ENCODE results near the gene RGS10.

RGS10 gene

DNA sequence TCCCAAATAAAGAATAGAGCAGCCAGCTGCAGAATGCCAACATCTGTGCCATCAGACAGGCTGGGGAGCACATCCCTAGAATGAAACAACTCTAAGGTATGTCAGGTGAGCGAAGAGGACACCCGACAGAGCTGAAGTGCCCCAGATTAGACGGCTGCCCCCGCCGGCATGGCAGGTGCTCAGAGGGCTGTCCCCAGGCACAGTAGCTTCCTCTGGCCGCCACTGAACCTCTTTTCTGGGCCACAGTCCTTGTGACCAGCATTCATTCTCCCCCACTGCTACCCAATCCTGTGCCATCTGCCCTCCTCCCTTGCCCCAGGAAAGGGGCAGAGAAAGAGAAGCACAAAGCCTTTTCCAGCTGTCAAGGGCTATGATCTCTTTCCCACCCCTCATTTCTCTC, 41.7 kb downstream of the RGS10 start:
- peak in 1 of 10 donors; percentile 75 for DNase-seq
- intact Hi-C loops (cut with DNase I), result no loop called here

DNA sequence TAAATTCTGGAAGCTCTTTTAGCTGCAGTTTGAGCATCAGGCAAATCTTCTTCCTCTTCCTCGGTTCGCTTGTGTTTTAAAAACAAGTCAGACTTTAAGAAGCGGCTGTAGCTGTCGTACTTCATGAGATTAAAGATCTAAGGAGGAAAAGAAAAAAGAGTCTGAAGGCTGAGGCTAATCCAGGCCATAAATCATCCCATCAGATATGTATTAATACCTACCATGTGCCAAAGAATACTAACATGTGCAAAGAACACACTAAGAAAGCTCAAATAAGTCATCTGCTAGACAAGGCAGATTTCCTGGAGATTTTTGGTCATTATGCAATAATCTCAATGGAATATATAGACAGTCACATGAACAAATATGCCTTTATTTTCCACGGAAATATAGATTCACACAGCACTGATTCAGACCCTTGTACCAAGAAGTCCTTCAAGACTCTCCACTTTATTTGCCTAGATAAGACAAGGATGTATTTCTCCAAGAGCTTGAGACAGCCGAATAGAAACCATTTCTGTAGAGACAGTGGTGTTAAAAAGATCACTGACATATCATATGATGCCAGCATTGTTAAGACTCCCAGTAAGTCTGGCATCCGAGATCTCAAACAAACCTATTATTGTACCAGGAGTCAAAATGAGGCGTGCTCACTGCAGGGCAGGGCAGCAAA, 42.3 kb downstream of the RGS10 start:
- DNase-seq, result no peak
- intact Hi-C loops (cut with DNase I), result no loop called here

DNA sequence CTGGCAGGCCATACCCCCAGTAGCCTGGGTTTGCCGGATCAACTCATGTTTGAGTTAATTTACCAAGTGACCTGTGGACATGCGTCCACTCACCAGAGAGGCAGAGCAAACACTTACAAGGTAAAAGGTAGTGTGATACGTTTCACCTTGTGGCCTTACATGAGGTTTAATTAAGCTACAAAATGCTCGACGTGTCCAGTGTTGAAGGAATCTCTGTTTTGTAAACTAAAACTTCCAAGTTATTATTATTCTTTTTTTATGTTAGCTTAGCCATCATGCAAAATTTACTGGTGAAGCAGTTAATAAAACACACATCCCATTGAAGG, 42.9 kb downstream of the RGS10 start:
- intact Hi-C loops (cut with DNase I), result no loop called here

DNA sequence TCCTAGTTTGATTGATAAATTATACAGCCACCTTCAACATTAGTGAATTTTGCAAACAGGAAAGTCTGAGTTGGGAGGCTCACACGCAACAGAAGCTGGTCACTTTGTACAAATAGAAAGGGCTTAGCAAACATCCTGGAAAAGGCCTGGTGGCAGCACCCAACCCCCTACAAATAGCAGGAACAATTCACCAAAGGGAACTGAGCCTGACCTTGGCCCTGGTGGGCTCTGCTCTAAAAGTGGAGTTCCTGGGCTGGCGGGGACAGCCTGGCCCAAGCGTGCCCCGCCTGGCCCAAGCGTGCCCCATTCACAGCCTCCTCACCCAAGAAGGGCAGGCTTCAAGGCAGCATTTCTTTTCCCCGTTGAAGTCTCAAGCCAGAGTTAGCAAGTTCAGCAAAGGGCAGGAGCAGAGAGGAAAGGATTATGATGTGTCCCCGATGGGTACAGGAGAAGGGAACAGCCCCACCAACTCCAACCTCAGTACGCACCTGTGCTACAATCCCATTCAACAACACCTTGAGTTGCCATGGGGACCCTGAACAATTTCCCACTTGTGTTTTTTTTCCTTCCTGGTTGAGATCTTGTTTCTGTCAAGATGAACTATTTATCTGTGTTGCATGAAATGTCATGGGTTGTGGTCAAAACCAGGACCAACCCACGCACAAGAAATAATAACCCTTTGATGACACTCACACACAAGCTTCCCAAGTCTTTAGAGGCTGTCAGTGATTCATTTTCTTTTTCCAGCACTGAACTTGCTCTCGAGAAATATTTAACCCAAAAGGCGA, 43.4 kb downstream of the RGS10 start:
- no peak for DNase-seq

More for the DNA sequence above, 42.9 kb downstream of the RGS10 start:
- no peak for DNase-seq

DNA sequence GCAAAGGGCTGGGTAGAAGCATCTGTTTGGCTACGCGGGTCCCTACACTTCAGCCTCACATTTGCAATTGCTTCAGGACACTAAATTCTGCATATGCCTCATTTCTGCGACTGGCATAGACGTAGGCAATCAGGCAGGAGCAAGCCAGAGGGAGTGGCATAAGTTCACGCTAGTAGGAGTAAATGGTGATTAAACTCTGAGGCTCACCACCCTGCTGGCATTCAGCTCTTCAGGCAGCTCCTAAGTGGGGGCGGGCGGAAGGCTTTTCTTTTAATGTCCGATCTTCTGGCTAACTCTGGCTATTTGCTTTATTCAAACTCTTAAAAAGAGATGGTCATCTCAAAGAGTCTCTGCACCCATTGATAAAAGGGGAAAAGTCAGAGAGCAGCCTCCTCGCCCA, 45.3 kb downstream of the RGS10 start:
- DNase-seq, result no peak
- intact Hi-C loops (cut with DNase I), result no loop called here

More for the DNA sequence above, 43.4 kb downstream of the RGS10 start:
- intact Hi-C loops (cut with DNase I), result no loop called here

DNA sequence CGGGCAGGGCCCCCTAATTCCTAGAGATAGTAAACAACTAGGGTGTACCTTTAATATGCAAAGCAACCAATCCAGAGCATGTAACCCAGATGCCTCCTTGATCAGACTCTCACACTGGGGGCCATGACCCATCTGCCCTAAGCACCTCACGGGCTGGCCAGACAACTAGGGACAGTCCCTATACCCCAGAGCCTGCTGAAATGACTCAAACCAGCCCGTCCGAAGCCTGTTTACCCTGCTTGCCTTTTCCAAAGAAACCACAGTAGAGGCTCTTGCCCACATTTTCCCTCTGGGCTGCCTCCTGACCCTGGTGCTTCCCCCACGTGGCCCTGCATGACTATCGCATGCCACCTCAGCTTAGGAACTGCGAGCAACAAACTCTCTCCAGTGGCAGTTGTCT, 46.2 kb downstream of the RGS10 start:
- DNase-seq, result no peak
- intact Hi-C loops (cut with DNase I), result no loop called here

DNA sequence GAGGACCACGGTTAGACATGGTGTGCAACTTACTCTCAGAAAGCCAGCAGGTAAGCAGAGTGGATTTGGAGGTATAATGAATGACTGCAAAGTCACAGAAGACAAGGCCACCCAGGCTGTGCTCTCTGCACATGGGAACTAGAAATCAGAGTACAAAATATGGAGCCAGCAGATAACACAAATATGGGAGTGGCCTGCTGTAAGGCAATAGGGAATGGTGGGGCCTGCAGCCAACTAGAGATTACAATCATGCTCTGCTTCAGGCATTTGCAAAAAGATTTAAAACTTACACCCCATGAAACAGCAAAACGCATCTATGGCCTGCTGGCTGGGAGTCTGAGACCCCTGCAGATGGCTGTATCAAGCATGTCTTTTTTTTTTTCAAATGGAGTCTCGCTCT, 47.0 kb downstream of the RGS10 start:
- DNase-seq, result no peak
- intact Hi-C loops (cut with DNase I), result no loop called here

DNA sequence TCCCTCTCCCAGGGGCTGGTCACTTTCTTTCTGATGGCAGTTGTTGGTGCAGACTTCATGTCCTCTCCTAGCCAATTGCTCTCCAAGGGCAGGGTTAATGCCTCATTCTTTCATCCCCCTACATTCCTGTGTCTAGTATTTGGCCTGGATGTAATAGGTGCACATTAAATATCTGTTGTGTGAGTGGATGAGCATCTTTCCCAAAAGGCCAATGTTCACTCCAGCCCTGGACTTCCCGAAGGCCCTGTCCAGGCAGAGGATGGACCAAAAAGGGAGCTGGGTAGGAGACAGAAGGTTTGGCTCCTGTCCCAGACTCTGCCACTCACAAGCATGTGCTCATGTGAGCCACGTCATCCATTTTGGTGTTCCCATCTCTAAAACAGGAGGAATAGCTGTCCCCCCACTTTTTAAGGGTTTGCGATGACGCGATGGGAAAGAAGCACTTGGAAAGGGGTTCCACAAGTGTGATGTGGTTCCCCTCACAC, 47.5 kb downstream of the RGS10 start:
- intact Hi-C loops (cut with DNase I), result no loop called here
- DNase-seq, result no peak

DNA sequence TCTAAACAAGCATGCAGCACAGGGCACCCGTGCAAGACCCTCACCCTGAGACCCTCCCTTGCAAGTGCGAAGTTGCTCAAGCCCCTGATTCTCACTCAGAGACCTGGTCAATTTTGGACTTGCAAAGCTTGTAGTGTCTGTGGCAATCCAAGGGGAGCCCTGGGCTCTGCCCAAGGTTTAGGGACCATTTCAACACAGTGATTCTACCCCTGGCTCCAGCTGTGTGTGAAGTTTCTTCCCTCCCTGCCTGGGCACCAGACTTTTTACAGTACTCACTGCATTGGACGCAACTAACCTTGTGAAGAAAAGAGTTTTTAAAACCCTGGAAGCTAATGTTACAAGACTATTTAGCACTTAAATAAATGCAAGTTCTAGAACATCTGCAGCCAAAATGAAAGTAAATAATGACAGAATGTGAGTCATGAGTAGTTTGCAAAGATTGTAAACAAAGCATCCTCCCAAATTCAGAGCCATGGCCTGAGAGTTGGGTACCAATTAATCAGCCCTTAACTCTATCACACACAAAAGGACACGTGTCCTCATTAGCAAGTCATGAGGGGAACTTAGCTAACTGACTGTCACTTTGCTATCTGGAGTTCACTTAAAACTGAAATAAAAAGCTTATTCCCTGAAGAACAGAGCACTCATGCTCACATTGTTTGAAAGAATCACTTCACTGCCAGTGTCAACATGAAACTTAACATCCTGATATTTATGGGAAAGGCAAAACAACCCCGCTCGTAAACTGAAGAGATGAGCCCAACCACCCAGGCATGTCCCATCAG, 48.1 kb downstream of the RGS10 start:
- intact Hi-C loops (cut with DNase I), result no loop called here
- DNase-seq, result no peak

DNA sequence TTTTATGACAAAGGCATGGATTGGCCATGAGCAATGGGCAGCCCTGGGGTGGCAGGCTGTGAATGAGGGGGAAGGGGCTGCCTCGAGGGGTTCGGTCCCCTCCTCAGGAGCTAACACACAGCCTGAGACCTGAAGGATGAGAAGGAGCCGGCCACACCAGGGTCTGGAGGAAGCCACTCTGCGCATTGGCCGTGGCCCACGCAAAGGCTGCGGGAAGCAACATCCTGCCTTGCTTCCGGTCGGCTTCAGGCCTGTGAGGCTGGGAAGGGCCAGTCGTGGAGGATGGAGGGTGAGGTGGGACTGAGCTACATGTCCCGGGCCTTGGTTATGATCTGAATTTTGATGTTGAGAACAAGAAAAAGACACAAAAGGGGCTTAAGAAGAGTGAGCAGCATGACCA, 49.4 kb downstream of the RGS10 start:
- intact Hi-C loops (cut with DNase I), result no loop called here

DNA sequence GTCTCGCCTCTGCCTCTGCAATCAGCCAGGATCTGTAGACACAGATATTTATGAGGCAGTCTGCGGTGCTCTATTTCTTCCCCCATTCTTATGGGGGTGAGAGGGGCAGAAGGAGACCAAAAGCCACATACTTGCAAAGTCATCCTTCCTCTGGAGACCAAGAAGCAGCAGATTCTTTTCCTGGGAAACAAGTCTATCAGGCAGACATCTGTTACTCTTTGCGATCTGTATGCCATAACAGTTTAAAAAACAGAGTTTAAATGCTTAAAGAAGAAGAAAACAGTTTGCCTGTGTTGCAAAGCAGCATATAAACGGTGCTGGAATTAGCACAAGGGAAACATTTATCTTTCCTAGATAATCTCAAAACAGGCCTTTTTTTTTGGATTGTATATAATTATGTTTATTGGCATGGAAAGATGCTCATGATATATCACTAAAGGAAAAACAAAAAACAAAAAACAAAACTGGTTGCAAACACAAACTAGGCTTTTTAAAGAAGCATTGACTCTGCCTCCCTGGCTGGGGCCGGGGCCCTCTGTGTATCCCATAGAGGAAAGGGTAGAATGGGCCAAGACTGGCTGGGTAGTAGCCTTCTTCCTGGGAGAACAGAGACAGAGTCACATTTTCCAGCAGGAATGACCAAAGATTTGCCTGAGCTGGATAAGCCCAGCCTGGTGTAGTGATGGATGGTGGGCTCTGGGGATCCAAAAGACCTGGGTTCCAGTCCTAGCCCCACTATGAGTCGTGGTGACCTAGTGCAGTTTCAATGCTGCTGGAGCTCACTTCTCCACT, 50.4 kb downstream of the RGS10 start:
- no peak for DNase-seq
- intact Hi-C loops (cut with DNase I), result no loop called here

More for the DNA sequence above, 49.4 kb downstream of the RGS10 start:
- DNase-seq, result no peak

DNA sequence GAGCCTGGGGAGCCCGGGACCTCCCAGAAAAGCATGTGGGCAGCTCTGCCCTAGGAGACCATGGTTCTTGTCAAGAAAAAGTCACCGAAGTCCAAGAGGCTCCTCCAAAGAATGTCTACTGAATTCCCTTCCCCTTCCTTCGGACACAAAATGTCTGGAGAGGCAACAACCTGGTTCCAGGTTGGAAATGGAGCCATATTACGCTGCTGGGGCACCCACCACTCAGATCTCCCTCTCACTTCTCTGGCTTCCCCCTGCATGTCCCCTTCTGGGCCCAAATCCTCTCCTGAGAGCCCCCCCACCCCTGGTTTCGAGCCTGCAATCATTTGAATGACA, 52.6 kb downstream of the RGS10 start:
- peak in 1 of 10 donors; percentile 20 for DNase-seq
- intact Hi-C loops (cut with DNase I), result no loop called here

DNA sequence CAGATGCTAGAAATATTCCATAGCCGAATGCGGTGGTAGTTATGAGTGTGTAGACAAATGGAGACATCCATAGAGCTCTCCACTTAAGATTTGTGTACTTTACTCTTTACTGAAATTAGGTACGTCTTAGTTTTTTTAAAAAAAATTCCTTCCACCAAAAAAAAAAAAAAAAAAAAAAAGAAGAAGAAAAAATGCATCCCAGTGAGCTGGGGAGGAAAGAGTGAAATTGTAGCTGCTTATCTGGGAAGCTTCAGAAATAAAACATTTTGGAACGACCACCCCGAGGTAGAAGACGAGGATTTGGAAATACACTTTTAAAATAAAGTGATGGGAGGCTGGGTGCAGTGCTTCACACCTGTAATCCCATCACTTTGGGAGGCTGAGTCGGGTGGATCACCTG, 53.8 kb downstream of the RGS10 start:
- intact Hi-C loops (cut with DNase I), result no loop called here
- peak in 2 of 10 donors; percentile 5 to 16 for DNase-seq

DNA sequence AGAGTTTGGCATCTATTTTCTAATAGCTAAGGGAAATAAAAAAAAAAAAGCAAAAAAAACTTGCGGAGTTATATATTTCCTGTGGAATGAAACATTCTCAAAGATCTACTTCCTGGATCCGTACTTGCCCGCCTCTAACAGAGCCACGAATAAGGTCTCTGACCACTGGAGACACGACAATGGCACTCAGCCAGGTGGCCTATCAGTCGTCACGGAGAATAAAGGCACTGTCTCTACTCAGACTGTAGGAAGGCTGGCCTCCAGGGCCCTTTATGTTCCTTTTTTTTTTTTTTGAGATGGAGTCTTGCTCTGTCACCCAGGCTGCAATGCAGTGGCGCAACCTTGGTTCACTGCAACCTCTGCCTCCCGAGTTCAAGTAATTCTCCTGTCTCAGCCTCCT, 58.7 kb downstream of the RGS10 start:
- no peak for DNase-seq
- intact Hi-C loops (cut with DNase I), result no loop called here

DNA sequence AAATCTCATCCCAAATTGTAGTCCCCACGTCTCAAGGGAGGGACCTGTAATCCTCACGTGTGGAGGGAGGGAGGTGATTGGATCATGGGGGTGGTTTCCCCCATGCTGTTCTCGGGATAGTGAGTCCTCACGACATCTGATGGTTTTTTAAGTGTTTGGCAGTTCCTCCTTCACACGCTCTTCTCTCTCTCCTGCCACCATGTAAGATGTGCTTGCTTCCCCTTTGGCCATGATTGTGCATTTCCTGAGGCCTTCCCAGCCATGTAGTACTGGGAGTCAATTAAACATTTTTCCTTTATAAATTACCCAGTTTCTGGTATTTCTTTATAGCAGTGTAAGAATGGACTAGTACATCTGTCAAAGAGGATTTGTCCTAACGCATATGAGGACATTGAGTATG, 59.5 kb downstream of the RGS10 start:
- intact Hi-C loops (cut with DNase I), result no loop called here
- DNase-seq, result no peak

DNA sequence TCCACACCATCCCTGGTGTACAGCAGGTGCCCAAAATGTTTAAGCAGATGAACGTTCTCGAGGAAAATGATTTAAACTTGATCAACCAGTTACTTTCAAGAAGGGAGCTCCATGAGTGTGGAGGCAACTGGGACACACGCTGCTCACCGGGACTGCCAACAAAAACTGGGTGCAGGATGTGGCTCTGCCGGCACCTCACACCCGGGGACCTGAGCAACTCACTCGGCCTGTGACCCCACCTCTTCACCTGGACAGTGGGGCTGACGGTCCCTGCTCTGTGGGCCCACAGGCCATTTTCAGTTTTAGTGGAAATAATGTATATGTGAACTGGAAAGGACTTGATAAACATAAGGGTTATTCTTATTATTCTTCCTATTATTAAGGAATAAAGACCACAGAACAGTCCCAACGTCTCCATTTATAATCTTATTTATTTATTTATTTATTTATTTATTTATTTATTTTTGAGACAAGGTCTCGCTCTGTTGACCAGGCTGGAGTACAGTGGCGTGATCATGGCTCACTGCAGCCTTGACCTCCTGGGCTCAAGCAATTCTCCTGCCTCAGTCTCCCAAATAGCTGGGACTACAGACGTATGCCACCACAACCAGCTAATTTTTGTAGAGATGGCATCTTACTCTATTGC, 60.6 kb downstream of the RGS10 start:
- DNase-seq, result peak in 1 of 10 donors; percentile 77
- intact Hi-C loops (cut with DNase I), result no loop called here

DNA sequence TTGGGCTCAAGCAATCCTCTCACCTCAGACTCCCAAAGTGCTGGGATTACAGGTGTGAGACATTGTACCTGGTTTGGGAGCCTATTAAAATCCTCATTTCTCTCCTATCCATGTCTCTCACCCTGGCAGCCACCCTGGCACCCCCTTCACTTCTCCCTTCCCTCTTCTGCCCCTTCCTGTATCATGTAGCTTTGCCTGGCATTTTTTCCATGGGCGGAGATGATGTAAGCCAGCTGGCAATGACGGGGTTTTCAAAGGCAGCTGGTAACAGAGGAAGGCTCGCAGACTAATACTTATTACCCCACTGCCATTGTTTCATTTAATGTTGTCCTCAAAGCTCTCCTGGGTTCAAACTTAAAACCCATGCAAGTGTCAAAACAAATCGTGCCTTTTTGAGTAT, 61.9 kb downstream of the RGS10 start:
- intact Hi-C loops (cut with DNase I), result no loop called here
- peak in 1 of 10 donors; percentile 20 for DNase-seq

DNA sequence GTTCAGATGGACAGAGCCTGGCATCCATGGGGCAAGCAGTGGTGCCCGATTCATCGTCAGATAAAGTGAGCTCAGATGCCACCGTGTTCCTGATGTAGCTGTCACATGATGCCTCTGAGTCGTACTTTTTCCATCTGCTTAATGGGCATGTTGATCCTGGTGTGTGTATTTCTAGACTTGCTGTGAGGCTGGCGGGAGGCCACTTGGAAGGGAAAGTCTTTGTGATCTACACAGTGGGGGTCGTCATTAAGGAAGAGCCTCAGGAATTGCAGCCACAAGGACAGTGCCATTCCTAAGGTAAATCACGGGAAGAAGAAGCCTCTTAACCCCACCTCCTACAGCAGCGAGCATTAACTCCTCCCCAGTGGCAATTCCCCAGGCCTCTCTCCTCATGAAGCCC, 63.0 kb downstream of the RGS10 start:
- DNase-seq, result peak in 1 of 10 donors; percentile 16
- intact Hi-C loops (cut with DNase I), result no loop called here

DNA sequence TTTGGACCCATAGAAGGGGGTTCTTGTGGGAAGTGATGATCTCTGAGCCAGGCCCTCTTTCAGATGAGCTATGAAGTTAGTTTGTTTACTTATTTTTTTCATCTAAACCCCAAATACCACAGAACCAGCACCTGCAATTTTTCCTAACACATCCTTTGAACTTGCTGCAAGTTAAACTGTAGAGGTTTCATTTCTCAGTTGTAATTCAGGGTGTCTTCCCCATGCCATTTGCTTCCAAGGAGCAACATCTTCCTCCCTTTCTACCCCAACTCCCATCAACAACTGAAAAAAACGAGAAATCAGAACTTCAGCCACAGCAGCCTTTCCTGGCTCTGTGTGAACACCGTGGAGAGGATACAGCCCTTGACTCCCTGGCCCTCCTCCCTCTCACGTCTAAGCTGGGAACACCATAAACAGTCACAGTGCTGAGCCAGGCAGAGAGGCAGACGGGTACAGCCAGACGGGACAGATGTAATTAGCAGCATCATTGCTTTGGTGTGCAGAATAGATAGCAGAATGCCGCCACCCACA, 63.6 kb downstream of the RGS10 start:
- DNase-seq, result peak in 1 of 10 donors; percentile 67
- intact Hi-C loops (cut with DNase I), result no loop called here
